Mammary epithelial cell (primary cell): Measurements from ENCODE around the gene GCH1.

ENCODE experiments used
- EZH2 ChIP-seq: IDR thresholded peaks from 2 replicates; pipeline ENCODE4 v1.6.1; 2012; ENCODE audit warnings: low read length, inconsistent platforms, borderline replicate concordance
- TF ChIP-seq, protein P1 (sequence below), 2 donors: IDR thresholded peaks in 1 of 2; conservative IDR thresholded peaks in 1 of 2; 2 replicates each; pipeline ENCODE4 v1.5.1; 2011 to 2012; ENCODE audit warnings: inconsistent platforms in 2 of 2, low read length in 2 of 2, mild to moderate bottlenecking in 2 of 2, control low read depth in 1 of 2, low read depth in 1 of 2; ENCODE audit not compliant: insufficient read depth in 1 of 2; ENCODE audit errors: extremely low read depth in 1 of 2

DNA sequence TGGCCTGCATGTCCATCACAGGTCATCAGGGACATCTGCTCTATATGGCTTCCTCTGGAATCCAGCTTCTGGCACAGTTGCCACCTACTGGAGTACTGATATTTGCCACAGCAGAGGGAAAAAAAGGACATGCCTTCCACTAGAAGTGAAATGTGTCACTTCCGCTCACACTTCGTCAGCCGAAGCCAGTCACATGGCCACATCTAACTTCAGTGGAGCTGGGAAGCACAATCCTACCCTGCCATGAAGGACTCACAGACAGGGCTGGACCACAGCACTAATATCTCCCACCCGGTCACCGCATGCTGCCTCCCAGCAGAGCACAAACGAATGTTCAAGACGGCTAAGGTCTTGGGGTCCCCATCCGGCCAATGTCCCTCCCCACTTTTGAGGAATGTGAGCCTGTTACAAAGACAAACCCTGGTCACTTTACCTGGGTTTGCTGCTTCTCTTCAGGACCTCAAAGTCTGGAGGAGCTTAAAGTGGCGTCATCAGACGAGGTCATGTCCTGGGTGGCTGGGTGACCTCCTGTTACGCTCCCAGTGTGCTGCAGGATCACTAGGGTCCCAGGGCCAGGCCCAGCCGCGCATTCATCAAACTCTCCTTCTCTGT, 98.6 kb downstream of the GCH1 start:
- no peak for TF ChIP-seq EZH2
- TF ChIP-seq, protein P1, sequence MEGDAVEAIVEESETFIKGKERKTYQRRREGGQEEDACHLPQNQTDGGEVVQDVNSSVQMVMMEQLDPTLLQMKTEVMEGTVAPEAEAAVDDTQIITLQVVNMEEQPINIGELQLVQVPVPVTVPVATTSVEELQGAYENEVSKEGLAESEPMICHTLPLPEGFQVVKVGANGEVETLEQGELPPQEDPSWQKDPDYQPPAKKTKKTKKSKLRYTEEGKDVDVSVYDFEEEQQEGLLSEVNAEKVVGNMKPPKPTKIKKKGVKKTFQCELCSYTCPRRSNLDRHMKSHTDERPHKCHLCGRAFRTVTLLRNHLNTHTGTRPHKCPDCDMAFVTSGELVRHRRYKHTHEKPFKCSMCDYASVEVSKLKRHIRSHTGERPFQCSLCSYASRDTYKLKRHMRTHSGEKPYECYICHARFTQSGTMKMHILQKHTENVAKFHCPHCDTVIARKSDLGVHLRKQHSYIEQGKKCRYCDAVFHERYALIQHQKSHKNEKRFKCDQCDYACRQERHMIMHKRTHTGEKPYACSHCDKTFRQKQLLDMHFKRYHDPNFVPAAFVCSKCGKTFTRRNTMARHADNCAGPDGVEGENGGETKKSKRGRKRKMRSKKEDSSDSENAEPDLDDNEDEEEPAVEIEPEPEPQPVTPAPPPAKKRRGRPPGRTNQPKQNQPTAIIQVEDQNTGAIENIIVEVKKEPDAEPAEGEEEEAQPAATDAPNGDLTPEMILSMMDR (conservative IDR thresholded peaks at IDR 0.05 in 1 of 2, IDR thresholded peaks at IDR 0.05 in 1 of 2; ENCODE audit: extremely low read depth in 1 of 2, insufficient read depth in 1 of 2, low read depth in 1 of 2, low read length in 2 of 2) = no peak
